Activated CD4-positive, alpha-beta T cell treated with anti-CD3 and anti-CD28 coated beads, Interleukin-2, amount 50 U/mL, for 48 hours (primary cell): ENCODE data around the gene C16orf90.

Experiments
- DNase-seq, 2 experiments: peaks; one replicate each; pipeline ENCODE4 v3.0.0-alpha.2; 2020

Gene C16orf90

GRCh38 chr16:3495176-3495575 is at the start of gene C16orf90:
TSS of gene C16orf90 (minus strand) at chr16:3495489. CDS start at chr16:3495421, 68 bp downstream.
- no peak for DNase-seq

GRCh38 chr16:3542601-3543373 is 47.5 kb upstream of the C16orf90 start:
- DNase-seq: no peak

GRCh38 chr16:3541527-3542155 is 46.4 kb upstream of the C16orf90 start:
- DNase-seq: no peak

GRCh38 chr16:3538222-3538621 is 42.9 kb upstream of the C16orf90 start:
- DNase-seq: no peak

- DNase-seq: no peak
These were observed 41.6 kb upstream of the C16orf90 start for GRCh38 chr16:3536851-3537250.

- no peak for DNase-seq
These were observed 41.0 kb upstream of the C16orf90 start for GRCh38 chr16:3536271-3536731.

GRCh38 chr16:3534126-3534525 is 38.8 kb upstream of the C16orf90 start:
- no peak for DNase-seq

- DNase-seq: no peak
These were observed 37.5 kb upstream of the C16orf90 start for GRCh38 chr16:3532741-3533140.

GRCh38 chr16:3530371-3530914 is 35.2 kb upstream of the C16orf90 start:
- DNase-seq: no peak

GRCh38 chr16:3529175-3529574 is 33.9 kb upstream of the C16orf90 start:
- DNase-seq: no peak

GRCh38 chr16:3528406-3528805 is 33.1 kb upstream of the C16orf90 start:
- no peak for DNase-seq

- peak; percentile 71 to 79 for DNase-seq
These were observed 32.0 kb upstream of the C16orf90 start for GRCh38 chr16:3527216-3527829.

GRCh38 chr16:3525951-3526350 is 30.7 kb upstream of the C16orf90 start:
- no peak for DNase-seq

GRCh38 chr16:3523281-3523680 is 28.0 kb upstream of the C16orf90 start:
- DNase-seq: no peak

- no peak for DNase-seq
These were observed 25.6 kb upstream of the C16orf90 start for GRCh38 chr16:3520841-3521240.

GRCh38 chr16:3520413-3520812 is 25.1 kb upstream of the C16orf90 start:
- no peak for DNase-seq

GRCh38 chr16:3519581-3519980 is 24.3 kb upstream of the C16orf90 start:
- DNase-seq: no peak

GRCh38 chr16:3518986-3519348 is 23.7 kb upstream of the C16orf90 start:
- no peak for DNase-seq

- no peak for DNase-seq
These were observed 23.1 kb upstream of the C16orf90 start for GRCh38 chr16:3518292-3518985.

GRCh38 chr16:3515897-3516296 is 20.6 kb upstream of the C16orf90 start:
- no peak for DNase-seq

GRCh38 chr16:3514621-3515020 is 19.3 kb upstream of the C16orf90 start:
- DNase-seq: no peak

- no peak for DNase-seq
These were observed 18.7 kb upstream of the C16orf90 start for GRCh38 chr16:3513892-3514583.
